Neural cell (in vitro differentiated cells): ENCODE data around the gene C1orf35. TPM values are rescaled to one million over a fixed set of nuclear protein-coding genes. Genes with fewer than 3 reads are reported as not detected.

Experiments
- H2AFZ ChIP-seq: fragments of 200-600, 300-800 bp; sonication (generic), shearing (Covaris generic); 2 replicates; pipeline ENCODE4 v1.6.0; 2014; ENCODE audit warnings: low read depth, mild to moderate bottlenecking, antibody characterized with exemption, low read length, moderate library complexity
- H3F3A ChIP-seq: fragments of 200-600 bp; shearing (Covaris generic); 2 replicates; pipeline ENCODE4 v1.6.1; 2016; ENCODE audit warnings: mild to moderate bottlenecking, moderate library complexity, mixed read lengths, antibody characterized with exemption, low read length; ENCODE audit not compliant: insufficient read depth, poor library complexity, severe bottlenecking
- H3K27ac ChIP-seq: fragments of 200-600, 300-800 bp; sonication (generic), shearing (Covaris generic); 2 replicates; pipeline ENCODE4 v1.5.1; 2014; ENCODE audit warnings: mild to moderate bottlenecking, low read length, moderate library complexity
- H3K27me3 ChIP-seq: fragments of 300-800, 200-600 bp; sonication (generic), shearing (Covaris generic); 2 replicates; pipeline ENCODE4 v1.6.0; 2014; ENCODE audit warnings: mild to moderate bottlenecking, low read depth, low read length, moderate library complexity; ENCODE audit not compliant: insufficient read depth
- H3K36me3 ChIP-seq: fragments of 300-800, 200-600 bp; sonication (generic), shearing (Covaris generic); 2 replicates; pipeline ENCODE4 v1.5.1; 2014; ENCODE audit warnings: mild to moderate bottlenecking, antibody characterized with exemption, low read length, moderate library complexity; ENCODE audit not compliant: insufficient read depth
- H3K4me2 ChIP-seq: fragments of 300-800, 200-600 bp; sonication (generic), shearing (Covaris generic); 2 replicates; pipeline ENCODE4 v1.6.0; 2014; ENCODE audit warnings: mild to moderate bottlenecking, low read length
- H3K4me3 ChIP-seq: fragments of 300-800, 200-600 bp; sonication (generic), shearing (Covaris generic); 2 replicates; pipeline ENCODE4 v1.5.1; 2014; ENCODE audit warnings: mild to moderate bottlenecking, low read length, moderate library complexity
- H3K79me2 ChIP-seq: fragments of 200-600 bp; shearing (Covaris generic); replicated peaks from 2 replicates; pipeline ENCODE4 v1.6.0; 2014; ENCODE audit warnings: mild to moderate bottlenecking, low read length, moderate library complexity; ENCODE audit not compliant: insufficient read depth
- H3K9ac ChIP-seq: fragments of 300-800, 200-600 bp; sonication (generic), shearing (Covaris generic); 2 replicates; pipeline ENCODE4 v1.6.1; 2016; ENCODE audit warnings: mild to moderate bottlenecking, low read length, mixed read lengths
- H3K9me2 ChIP-seq: fragments of 200-600 bp; shearing (Covaris generic); 2 replicates; pipeline ENCODE4 v1.6.1; 2016; ENCODE audit warnings: mild to moderate bottlenecking, low read length, mixed read lengths; ENCODE audit not compliant: insufficient read depth
- H3K9me3 ChIP-seq: fragments of 200-600, 300-800 bp; sonication (generic), shearing (Covaris generic); 2 replicates; pipeline ENCODE4 v1.6.1; 2016; ENCODE audit warnings: mild to moderate bottlenecking, mixed run types, low read length, moderate library complexity, mixed read lengths
- H4K20me1 ChIP-seq: fragments of 200-600 bp; shearing (Covaris generic); 2 replicates; pipeline ENCODE4 v1.6.1; 2016; ENCODE audit warnings: mild to moderate bottlenecking, mixed run types; ENCODE audit not compliant: insufficient read depth
- EP300 ChIP-seq: fragments of 450-650 bp; conservative IDR thresholded peaks from 2 replicates; pipeline ENCODE4 v1.6.1; 2014; ENCODE audit warnings: antibody characterized with exemption, mild to moderate bottlenecking, moderate library complexity; ENCODE audit not compliant: poor library complexity, severe bottlenecking
- EZH2 ChIP-seq: fragments of 200-600, 300-800 bp; shearing (Covaris generic), sonication (generic); IDR thresholded peaks from 2 replicates; pipeline ENCODE4 v1.6.1; 2014; ENCODE audit warnings: antibody characterized with exemption, low read length, borderline replicate concordance, mild to moderate bottlenecking; ENCODE audit not compliant: insufficient read depth, poor library complexity, severe bottlenecking
- MXI1 ChIP-seq: fragments of 450-650 bp; conservative IDR thresholded peaks from 2 replicates; pipeline ENCODE4 v1.6.1; 2014; ENCODE audit warnings: antibody characterized with exemption, mild to moderate bottlenecking; ENCODE audit not compliant: poor library complexity, severe bottlenecking
- POLR2AphosphoS5 ChIP-seq: IDR thresholded peaks from 2 replicates; pipeline ENCODE4 v1.6.1; 2012
- RAD21 ChIP-seq: fragments of 450-650 bp; conservative IDR thresholded peaks from 2 replicates; pipeline ENCODE4 v1.6.1; 2014; ENCODE audit warnings: antibody characterized with exemption, mild to moderate bottlenecking, moderate library complexity
- SMC3 ChIP-seq: fragments of 450-650 bp; conservative IDR thresholded peaks from 2 replicates; pipeline ENCODE4 v1.6.1; 2014; ENCODE audit warnings: antibody characterized with exemption, mild to moderate bottlenecking, moderate library complexity; ENCODE audit not compliant: poor library complexity
- TAF1 ChIP-seq: IDR thresholded peaks from 2 replicates; pipeline ENCODE4 v1.6.1; 2012; ENCODE audit warnings: low read depth
- polyA plus RNA-seq: library from polyadenylated mRNA; depleted of rRNA; stranded (reverse); fragments of >200 nt; gene quantifications from 2 replicates; pipeline ENCODE4 v1.2.3, GENCODE V29; 2014
- TF ChIP-seq, protein P1 (sequence below): IDR thresholded peaks from 2 replicates; pipeline ENCODE4 v1.6.1; 2012; ENCODE audit warnings: borderline replicate concordance
- TF ChIP-seq, protein P2 (sequence below): fragments of 450-650 bp; IDR thresholded peaks from 2 replicates; pipeline ENCODE4 v1.5.1; 2014; ENCODE audit warnings: antibody characterized with exemption, mild to moderate bottlenecking, moderate library complexity; ENCODE audit not compliant: poor library complexity, severe bottlenecking

C1orf35 gene
- polyA plus RNA-seq, 1 donor from 2014 or later = 32.8 TPM

DNA sequence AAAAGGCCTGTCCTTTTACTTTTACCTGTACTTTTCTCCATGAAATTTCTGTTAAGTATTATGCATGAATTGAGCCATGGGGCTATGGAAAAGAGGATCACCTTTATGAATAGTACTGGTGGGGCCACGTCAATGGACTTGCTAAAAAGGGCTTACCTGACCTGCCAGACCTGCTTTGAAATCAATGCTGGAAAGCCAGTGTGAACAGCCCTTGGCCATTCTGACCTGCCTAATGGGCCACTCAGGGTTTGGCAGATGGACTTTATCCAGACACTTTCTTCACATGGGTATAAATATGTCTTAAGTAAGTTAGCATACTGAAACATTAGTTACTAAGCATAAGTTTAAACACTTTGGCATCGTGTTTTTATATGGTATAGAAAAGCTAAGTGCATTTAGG lies 28.6 kb upstream of the C1orf35 start:
- Histone ChIP-seq H3K79me2 (no peaks in the 10 kb centered on the region), H3K9me2 (no peaks in the 10 kb centered on the region), H3K27me3 (peaks cover 15% of the 10 kb centered on the region), H4K20me1 (no peaks in the 10 kb centered on the region), H3K9ac (no peak overlapping the region), H3K4me3 (no peak overlapping the region), H2AFZ (no peak overlapping the region), H3K9me3 (no peaks in the 10 kb centered on the region), H3F3A (no peaks in the 10 kb centered on the region), H3K36me3 (no peaks in the 10 kb centered on the region), H3K27ac (no peak overlapping the region), H3K4me2 (no peak overlapping the region)
- TF ChIP-seq, protein P1, sequence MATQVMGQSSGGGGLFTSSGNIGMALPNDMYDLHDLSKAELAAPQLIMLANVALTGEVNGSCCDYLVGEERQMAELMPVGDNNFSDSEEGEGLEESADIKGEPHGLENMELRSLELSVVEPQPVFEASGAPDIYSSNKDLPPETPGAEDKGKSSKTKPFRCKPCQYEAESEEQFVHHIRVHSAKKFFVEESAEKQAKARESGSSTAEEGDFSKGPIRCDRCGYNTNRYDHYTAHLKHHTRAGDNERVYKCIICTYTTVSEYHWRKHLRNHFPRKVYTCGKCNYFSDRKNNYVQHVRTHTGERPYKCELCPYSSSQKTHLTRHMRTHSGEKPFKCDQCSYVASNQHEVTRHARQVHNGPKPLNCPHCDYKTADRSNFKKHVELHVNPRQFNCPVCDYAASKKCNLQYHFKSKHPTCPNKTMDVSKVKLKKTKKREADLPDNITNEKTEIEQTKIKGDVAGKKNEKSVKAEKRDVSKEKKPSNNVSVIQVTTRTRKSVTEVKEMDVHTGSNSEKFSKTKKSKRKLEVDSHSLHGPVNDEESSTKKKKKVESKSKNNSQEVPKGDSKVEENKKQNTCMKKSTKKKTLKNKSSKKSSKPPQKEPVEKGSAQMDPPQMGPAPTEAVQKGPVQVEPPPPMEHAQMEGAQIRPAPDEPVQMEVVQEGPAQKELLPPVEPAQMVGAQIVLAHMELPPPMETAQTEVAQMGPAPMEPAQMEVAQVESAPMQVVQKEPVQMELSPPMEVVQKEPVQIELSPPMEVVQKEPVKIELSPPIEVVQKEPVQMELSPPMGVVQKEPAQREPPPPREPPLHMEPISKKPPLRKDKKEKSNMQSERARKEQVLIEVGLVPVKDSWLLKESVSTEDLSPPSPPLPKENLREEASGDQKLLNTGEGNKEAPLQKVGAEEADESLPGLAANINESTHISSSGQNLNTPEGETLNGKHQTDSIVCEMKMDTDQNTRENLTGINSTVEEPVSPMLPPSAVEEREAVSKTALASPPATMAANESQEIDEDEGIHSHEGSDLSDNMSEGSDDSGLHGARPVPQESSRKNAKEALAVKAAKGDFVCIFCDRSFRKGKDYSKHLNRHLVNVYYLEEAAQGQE = no peak
- TF ChIP-seq TAF1 = no peak
- TF ChIP-seq POLR2AphosphoS5 = no peak
- no peak for TF ChIP-seq EP300
- no peak for TF ChIP-seq RAD21
- TF ChIP-seq MXI1 = no peak
- TF ChIP-seq, protein P2, sequence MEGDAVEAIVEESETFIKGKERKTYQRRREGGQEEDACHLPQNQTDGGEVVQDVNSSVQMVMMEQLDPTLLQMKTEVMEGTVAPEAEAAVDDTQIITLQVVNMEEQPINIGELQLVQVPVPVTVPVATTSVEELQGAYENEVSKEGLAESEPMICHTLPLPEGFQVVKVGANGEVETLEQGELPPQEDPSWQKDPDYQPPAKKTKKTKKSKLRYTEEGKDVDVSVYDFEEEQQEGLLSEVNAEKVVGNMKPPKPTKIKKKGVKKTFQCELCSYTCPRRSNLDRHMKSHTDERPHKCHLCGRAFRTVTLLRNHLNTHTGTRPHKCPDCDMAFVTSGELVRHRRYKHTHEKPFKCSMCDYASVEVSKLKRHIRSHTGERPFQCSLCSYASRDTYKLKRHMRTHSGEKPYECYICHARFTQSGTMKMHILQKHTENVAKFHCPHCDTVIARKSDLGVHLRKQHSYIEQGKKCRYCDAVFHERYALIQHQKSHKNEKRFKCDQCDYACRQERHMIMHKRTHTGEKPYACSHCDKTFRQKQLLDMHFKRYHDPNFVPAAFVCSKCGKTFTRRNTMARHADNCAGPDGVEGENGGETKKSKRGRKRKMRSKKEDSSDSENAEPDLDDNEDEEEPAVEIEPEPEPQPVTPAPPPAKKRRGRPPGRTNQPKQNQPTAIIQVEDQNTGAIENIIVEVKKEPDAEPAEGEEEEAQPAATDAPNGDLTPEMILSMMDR = no peak
- no peak for TF ChIP-seq SMC3
- TF ChIP-seq EZH2 = no peak

DNA sequence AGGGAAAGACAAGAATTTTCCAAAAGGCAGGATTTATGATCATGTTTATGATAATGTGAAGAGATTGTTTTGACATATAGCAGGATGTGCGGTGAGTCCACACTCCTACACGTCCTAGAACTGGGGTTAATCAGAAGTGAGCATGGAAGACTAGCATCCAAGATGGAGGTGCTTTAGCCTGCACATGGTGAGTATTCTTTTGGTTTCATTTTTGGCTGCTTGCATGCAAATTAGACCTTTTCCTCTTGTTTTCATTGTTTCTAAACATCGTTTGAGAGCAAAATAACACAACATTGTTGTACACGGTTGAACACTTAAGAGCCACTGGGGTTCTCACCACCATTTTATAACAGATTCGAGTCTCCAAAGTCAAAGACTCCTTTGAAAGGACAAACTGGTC lies 22.1 kb upstream of the C1orf35 start:
- no peaks in the 10 kb centered on the region for H3K9me2 ChIP-seq
- TF ChIP-seq MXI1 (no peak), EP300 (no peak)
- H3K4me2 ChIP-seq = no peak overlapping the region
- H3K27me3 ChIP-seq = no peaks in the 10 kb centered on the region
- no peak overlapping the region for H3K27ac ChIP-seq
- H3K79me2 ChIP-seq = no peaks in the 10 kb centered on the region
- H3K9ac ChIP-seq = no peak overlapping the region
- H3K36me3 ChIP-seq = no peaks in the 10 kb centered on the region
- H3F3A ChIP-seq = no peaks in the 10 kb centered on the region
- H2AFZ ChIP-seq = no peak overlapping the region
- H4K20me1 ChIP-seq = no peaks in the 10 kb centered on the region
- no peak overlapping the region for H3K4me3 ChIP-seq
- no peaks in the 10 kb centered on the region for H3K9me3 ChIP-seq

DNA sequence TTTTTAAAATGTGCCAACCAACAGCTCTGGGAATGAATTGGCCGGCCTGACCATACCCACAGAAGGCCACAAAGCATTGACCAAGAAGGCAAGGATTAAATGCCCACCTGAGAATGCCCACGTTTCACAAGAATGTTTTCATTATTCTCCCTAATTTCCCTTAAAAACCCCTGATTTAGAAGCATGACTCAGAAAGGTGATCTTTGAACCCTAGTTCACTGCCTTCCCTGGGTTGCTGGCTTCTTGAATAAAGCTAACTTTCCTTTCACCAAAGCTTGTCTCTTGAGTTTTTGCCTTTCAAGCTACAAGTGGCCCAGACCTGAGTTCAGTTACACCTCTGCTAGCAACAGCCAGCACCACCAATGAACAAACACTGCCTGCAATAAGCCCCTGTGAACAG lies 20.4 kb upstream of the C1orf35 start:
- Histone ChIP-seq H3K9me3 (no peaks in the 10 kb centered on the region), H2AFZ (no peak overlapping the region), H3K9ac (no peak overlapping the region), H3K27ac (no peak overlapping the region), H3K4me2 (no peak overlapping the region), H3K9me2 (no peaks in the 10 kb centered on the region), H4K20me1 (no peaks in the 10 kb centered on the region), H3K36me3 (no peaks in the 10 kb centered on the region), H3K79me2 (no peaks in the 10 kb centered on the region), H3K4me3 (no peak overlapping the region), H3F3A (no peaks in the 10 kb centered on the region), H3K27me3 (no peaks in the 10 kb centered on the region)
- TF ChIP-seq, protein P1 = no peak
- TF ChIP-seq POLR2AphosphoS5 = no peak
- no peak for TF ChIP-seq EZH2
- TF ChIP-seq, protein P2 = no peak
- no peak for TF ChIP-seq RAD21
- no peak for TF ChIP-seq EP300
- no peak for TF ChIP-seq TAF1
- no peak for TF ChIP-seq MXI1
- TF ChIP-seq SMC3 = no peak
